ENCODE measurements around the gene BAZ2B.

The BAZ2B gene

DNA sequence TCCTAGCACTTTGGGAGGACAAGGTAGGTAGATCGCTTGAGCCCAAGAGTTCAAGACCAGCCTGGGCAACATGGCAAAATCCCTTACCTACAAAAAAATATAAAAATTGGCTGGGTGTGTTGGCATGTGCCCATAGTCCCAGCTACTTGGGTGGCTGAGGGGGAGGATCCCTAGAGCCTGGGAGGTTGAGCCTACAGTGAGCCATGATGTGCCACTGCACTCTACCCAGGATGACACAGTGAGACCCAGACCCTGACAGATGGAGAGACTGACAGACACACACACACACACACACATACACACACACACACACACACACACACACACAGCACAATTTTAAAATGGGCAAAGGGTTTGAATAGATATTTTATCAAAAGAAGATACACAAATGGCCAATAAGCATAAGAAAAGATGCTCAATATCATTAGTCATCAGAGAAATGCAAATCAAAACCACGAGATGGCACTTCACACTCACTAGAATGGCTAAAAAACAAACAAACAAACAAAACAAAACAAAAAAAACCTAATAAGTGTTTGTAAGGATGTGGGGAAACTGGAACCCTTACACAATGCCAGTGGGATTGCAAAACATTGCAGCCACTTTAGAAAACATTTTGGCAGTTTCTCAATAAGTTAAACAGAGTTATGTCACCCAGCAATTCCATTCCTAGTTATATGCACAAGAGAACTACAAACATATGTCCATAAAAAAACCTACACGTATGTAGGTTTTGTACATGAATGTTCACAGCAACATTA, 42.3 kb downstream of the BAZ2B start:
- DNase-seq (ENCODE audit: low read depth in 3 of 3, low spot score in 1 of 3), result no peak

DNA sequence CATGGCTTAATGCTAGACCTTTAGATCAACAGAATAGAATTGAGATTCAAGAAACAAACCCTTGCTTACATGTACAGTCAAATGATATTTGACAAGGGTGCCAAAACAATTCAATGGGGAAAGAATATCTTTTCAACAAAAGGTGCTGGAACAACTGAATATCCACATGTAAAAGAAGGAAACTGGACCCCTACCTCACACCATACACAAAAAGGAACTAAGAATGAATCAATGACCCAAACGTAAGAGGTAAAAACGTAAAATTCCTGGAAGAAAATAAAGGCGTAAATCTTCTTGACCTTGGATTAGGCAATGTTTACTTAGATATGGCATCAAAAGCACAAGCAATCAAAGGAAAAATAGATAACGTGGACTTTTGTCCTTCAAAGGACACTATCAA, 43.1 kb downstream of the BAZ2B start:
- no peak for DNase-seq (ENCODE audit: low read depth in 3 of 3, low spot score in 1 of 3)

DNA sequence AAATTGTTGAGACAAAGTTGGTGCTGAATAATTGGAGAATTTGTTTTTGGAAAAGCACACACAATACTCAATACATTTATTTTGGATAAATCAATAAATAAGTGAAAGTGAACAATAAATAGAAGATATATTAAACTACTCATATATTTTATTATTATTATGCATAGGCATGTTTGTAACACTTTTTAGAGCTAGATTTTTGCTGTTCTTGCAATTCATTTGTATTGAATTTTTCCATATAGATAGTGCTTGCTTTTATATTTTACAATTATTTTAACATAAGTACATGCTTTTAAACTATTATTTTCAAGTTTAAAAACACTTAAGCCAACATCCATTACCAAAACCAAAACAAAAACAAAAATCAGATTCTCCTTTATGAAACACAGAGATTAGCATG, 43.9 kb downstream of the BAZ2B start:
- DNase-seq (ENCODE audit: low read depth in 3 of 3, low spot score in 1 of 3), result no peak

GRCh38 chr2:159571540-159572260, 44.6 kb downstream of the BAZ2B start:
- DNase-seq (ENCODE audit: low read depth in 3 of 3, low spot score in 1 of 3), result no peak

DNA sequence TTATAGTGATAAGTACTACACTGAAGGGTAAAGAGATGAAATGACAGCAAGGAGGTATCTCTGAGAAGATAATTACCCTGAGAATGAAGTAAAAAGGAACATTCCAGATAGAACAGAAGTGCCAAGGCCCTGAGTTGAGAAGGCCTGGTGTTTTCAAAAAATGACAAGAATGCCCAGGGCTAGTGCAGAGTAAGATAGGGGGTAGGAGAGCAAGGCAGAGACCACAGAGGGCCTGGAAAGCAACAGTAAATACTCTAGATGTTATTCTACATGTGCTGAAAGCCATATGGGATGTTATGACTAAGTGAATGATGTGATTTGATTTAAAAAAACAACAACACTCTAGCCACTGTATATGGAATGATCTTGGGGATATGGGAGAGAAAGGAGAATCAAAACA, 52.3 kb downstream of the BAZ2B start:
- DNase-seq (ENCODE audit: low read depth in 3 of 3, low spot score in 1 of 3), result no peak

DNA sequence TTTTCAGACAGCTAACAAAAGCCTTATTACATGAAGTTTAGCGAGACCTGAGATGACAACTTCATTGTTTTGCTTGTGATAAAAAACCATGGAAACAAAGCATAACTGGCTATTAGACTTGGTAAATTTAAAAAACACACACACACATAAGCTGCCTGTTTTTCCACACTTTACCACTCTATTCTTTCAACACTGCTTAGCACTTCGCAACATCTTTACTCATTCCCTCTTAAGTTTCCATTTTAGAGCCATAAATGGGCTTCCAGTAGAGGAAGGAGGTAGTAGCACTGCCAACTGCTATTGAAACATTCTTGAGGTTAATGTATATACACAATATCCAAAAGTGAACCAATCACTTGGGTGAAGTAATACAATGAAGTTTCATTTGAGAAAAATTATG, 54.1 kb downstream of the BAZ2B start:
- DNase-seq (ENCODE audit: low read depth in 3 of 3, low spot score in 1 of 3), result no peak

DNA sequence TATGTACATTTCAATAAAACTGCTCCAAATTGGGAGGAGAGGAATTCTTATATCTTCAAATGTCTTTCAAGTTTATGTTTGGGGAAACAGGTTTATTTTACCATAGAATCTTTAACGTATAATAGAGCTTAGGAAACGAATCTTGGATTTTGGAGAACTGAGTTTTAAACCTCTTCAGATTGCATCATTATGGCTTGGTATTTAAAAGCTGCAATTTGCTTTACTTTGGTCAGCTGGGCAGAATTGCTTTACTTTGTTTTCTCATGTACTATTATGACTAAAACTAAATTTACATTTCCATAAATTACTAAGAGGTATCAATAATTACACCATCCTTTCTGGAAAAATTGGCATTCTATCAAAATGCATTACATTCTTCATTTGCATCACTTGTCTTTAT, 54.6 kb downstream of the BAZ2B start:
- DNase-seq (ENCODE audit: low read depth in 3 of 3, low spot score in 1 of 3), result no peak

- no peak for DNase-seq (ENCODE audit: low read depth in 3 of 3, low spot score in 1 of 3)
Measured at GRCh38 chr2:159561242-159561641, 55.1 kb downstream of the BAZ2B start.

DNA sequence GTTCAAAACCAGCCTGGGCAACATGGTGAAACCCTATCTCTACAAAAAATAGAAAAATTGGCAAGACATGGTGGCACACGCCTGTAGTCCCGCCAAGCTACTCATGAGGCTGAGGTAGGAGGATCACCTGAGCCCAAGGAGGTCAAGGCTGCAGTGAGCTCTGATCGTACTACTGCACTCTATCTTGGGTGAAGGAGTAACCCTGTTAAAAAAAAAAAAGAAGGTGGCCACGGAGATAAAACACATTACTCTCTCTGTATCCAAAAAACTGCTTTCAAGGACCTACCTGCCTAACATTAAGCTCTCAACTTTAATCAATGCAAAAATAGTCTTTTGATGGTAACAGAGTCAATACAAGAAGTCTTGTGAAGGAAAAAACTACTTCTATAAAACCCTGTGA, 57.3 kb downstream of the BAZ2B start:
- no peak for DNase-seq (ENCODE audit: low read depth in 3 of 3, low spot score in 1 of 3)

- no peak for DNase-seq (ENCODE audit: low read depth in 3 of 3, low spot score in 1 of 3)
Measured at GRCh38 chr2:159558479-159558878, 57.9 kb downstream of the BAZ2B start.

DNA sequence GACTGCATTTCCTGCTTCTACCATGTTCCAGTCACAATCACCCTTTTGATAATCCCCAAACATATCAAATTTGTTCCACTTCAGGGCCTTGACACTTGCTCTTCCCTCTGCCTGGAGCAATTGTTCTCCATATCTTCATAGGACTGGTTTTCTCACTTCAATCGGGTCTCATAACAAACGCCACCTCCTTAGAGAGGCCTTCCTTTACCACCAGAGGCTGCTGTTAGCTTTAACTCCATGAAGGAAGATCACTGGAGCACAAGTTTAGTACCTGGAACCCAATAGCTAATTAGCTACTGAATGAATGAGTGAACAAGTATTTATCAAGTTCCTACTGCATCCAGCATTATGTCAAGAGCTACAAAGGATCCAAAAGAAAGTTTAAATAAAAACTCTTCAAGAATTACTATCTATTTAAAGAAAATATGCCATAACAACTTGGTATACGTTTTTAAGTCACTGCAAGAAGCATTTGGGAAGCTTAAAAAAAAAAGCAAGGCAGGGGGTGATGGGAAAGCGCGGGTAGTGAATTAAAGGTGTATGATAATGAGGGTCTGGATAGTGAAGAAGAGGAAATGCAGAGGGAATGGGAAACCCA, 58.8 kb downstream of the BAZ2B start:
- no peak for DNase-seq (ENCODE audit: low read depth in 3 of 3, low spot score in 1 of 3)

DNA sequence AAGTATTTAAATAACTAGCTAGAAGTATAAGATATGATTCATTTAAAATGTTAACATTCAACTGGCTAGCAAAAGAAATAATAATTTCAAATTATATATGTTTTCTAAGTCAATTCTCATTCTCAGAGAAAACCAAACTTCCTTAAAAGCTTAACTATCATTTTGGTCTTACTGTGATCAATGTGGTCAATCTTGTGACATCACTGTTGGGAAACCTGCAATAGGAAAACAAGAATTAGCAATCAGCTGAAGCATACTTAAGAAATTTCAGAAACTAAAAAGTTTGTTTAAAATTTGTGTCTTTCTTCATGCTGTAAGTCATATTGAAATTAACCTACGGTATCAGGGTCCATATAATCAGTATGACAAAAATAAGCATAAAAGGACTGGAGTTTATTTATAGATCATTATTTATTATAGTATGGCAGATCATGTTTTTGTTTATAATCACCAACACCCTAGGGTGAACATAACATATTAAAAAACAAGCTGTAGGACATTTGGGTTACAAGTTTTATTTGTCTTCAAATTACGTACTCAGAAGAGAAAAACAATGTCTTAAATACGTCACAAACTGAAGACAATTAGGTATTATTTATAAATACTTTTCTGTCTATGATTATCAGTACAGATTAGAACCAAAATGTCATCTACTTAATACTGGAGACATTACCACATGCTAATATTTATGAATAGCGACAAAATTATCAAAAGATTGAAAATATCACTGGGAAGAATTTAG, 60.5 kb downstream of the BAZ2B start:
- no peak for DNase-seq (ENCODE audit: low read depth in 3 of 3, low spot score in 1 of 3)

- DNase-seq (ENCODE audit: low read depth in 3 of 3, low spot score in 1 of 3), result no peak
Measured at GRCh38 chr2:159553727-159554126, 62.6 kb downstream of the BAZ2B start.

GRCh38 chr2:159551806-159552205, 64.5 kb downstream of the BAZ2B start:
- DNase-seq (ENCODE audit: low read depth in 3 of 3, low spot score in 1 of 3), result no peak

DNA sequence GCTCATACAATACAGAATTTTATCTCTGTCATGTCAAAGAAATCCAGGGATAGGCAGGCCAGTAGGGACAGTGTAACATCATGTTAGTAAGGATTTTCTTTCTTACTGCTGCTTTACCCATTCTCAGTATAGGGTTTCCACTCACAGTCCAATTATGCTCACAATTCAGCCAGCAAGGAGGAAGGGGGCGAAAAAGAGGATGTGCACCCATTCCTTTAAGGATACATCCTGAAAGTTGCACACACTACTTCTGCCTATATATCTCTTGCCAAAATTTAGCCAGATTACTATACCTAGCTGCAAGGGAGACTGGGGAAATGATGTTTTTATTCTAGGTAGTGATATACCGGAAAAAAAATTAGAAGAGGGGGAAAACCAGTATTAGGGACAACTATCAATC, 66.1 kb downstream of the BAZ2B start:
- DNase-seq (ENCODE audit: low read depth in 3 of 3, low spot score in 1 of 3), result no peak

GRCh38 chr2:159549234-159549633, 67.1 kb downstream of the BAZ2B start:
- no peak for DNase-seq (ENCODE audit: low read depth in 3 of 3, low spot score in 1 of 3)

DNA sequence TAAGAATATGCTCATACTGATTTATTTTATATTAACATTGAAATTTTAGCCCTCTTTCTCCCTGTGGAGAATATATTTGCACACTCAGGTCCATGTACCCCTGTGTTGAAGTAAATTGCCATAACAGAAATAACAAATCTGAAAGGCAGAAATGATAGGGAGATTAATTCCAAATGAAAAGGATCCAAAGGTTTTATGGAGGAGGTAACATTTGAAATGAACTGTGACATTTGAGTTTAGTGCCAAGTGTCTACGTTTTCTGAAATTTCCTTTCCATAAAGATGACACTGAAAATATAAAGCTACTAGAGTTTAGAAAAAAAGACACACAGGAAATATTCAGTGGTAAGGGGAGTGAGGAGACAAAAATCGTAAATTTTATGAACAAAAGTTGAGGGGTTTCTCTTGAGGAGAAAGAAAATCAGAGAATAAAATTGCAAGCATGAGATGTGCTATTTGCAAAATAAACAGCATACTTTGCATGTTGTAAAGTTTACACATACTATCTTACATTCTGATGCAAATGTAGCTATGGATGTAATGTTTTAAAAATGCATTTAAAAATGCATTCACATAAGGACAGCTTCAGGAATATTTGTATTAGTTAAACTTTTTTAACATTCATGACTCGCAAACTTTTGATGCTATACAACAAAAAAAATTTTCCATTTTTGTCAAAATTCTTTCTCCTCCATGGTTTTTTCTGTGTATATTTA, 69.5 kb downstream of the BAZ2B start:
- DNase-seq (ENCODE audit: low read depth in 3 of 3, low spot score in 1 of 3), result no peak

- DNase-seq (ENCODE audit: low read depth in 3 of 3, low spot score in 1 of 3), result no peak
Measured at GRCh38 chr2:159546039-159546438, 70.3 kb downstream of the BAZ2B start.

GRCh38 chr2:159545085-159545484, 71.3 kb downstream of the BAZ2B start:
- no peak for DNase-seq (ENCODE audit: low read depth in 3 of 3, low spot score in 1 of 3)

- DNase-seq (ENCODE audit: low read depth in 3 of 3, low spot score in 1 of 3), result no peak
Measured at GRCh38 chr2:159542101-159542500, 74.2 kb downstream of the BAZ2B start.

DNA sequence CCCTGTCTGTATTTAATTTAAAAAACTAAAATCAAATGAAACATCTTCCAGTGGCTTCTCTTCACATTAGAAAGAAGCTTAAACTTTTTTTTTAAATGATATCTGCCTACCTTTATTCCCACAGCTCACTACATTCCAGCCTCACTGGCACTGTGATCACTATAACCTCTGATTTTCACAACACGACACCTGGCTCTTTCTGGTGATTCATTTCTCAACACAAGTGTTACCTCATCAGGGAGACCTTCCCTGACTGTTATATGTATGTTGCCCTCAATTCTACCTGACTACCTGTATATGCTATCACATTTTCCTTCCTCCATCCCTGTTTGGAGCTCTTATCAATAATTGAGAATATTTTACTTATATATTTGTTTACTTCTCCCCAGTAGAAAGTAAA, 76.6 kb downstream of the BAZ2B start:
- DNase-seq (ENCODE audit: low read depth in 3 of 3, low spot score in 1 of 3), result no peak
